Esophagus muscularis mucosa (tissue), 3 donors: Measurements from ENCODE around the gene DTD1.

Experiments
- CTCF ChIP-seq, 3 experiments: fragments of 200-600 bp in 2 of 3; fragments of 450-650 bp in 1 of 3; sonication (generic) in 2 of 3; IDR thresholded peaks; one replicate each; pipeline ENCODE4 v1.5.1; 2017 to 2019; ENCODE audit warnings: antibody characterized with exemption in 3 of 3, mild to moderate bottlenecking in 2 of 3, moderate library complexity in 1 of 3
- POLR2A ChIP-seq: fragments of 450-650 bp; IDR thresholded peaks from one replicate; pipeline ENCODE4 v1.6.1; 2017; ENCODE audit warnings: antibody characterized with exemption, moderate library complexity, mild to moderate bottlenecking, low read depth

- TF ChIP-seq POLR2A (no peak), CTCF (IDR thresholded peaks at IDR 0.05) (no peak)
Observed at GRCh38 chr20:18738055-18738454, 150.2 kb downstream of the DTD1 start.
